HUES64 (cell line): Measurements from ENCODE around the gene UNC13C.

Source experiments
- H3K27ac ChIP-seq: 2 replicates; pipeline ENCODE4 v1.7.0; 2013; ENCODE audit warnings: low read depth, low read length, inconsistent platforms
- H3K27me3 ChIP-seq: 2 replicates; pipeline ENCODE4 v1.6.1; 2013; ENCODE audit warnings: mild to moderate bottlenecking, low read length; ENCODE audit not compliant: insufficient read depth
- H3K36me3 ChIP-seq: 2 replicates; pipeline ENCODE4 v1.6.1; 2013; ENCODE audit warnings: mild to moderate bottlenecking, low read length; ENCODE audit not compliant: insufficient read depth
- H3K4me1 ChIP-seq: 2 replicates; pipeline ENCODE4 v1.6.1; 2013; ENCODE audit warnings: mild to moderate bottlenecking, low read length, moderate library complexity; ENCODE audit not compliant: insufficient read depth
- H3K4me3 ChIP-seq: 2 replicates; pipeline ENCODE4 v1.5.1; 2013; ENCODE audit warnings: mild to moderate bottlenecking, low read length, moderate library complexity
- H3K9ac ChIP-seq: 2 replicates; pipeline ENCODE4 v1.6.1; 2013; ENCODE audit warnings: mild to moderate bottlenecking, low read depth, low read length
- H3K9me3 ChIP-seq: 2 replicates; pipeline ENCODE4 v1.6.1; 2013; ENCODE audit warnings: low read depth, low read length; ENCODE audit not compliant: insufficient read depth
- WGBS: fragments of 150-250, 120-280 bp; methylation state at CpG from one replicate; pipeline ENCODE4 v1.1.7; 2013; ENCODE audit warnings: missing lambda C conversion rate; 5-methylcytosine and 5-hydroxymethylcytosine counted together

Gene UNC13C

DNA sequence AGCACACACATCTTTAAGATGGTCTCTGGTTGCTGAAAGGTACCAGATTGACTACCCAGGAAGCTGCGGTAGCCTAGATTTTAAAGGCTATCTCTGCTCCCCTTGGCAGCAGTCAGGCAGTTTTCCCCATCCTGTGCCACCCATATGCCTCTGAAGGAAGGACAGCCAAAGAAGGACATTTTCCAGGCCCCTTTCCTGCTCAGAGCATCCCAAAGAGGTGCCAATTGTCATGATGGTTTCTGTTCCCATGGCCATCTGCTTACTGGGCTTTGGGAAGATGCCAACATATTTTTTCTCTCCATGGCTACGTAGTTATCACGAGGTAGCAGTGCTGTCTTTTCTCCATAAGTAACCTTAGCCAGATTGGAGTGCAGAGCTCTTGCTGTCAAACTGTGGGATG is 39.7 kb downstream of the UNC13C start:
- Histone ChIP-seq H3K4me3 (no peak overlapping the region), H3K36me3 (no peaks in the 10 kb centered on the region), H3K27ac (no peak overlapping the region), H3K27me3 (no peaks in the 10 kb centered on the region), H3K9me3 (no peaks in the 10 kb centered on the region), H3K9ac (no peak overlapping the region), H3K4me1 (no peaks in the 10 kb centered on the region)
- WGBS = 85% methylated on average over 3 of the region's 3 CpGs

DNA sequence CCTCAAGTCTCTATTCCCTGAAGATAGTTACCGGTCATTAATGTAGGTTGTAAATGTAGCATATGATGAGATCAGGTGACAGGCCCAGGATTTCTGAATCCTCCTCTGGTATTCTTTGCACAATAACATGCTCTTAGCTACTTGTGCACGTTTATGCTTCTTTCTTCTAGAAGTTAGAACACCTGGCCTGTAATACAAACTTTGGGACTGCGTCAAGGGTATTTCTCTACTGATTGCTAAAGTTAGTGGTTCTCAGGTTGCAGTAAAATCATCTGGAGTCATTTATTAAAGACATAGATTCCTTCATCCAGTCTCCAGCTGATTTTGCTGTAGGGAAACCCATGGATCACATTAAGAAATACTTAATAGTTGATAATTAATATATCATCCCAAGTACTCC is 48.0 kb downstream of the UNC13C start:
- Histone ChIP-seq H3K9ac (no peak overlapping the region), H3K4me3 (no peak overlapping the region), H3K27me3 (no peaks in the 10 kb centered on the region), H3K9me3 (no peaks in the 10 kb centered on the region), H3K36me3 (no peaks in the 10 kb centered on the region), H3K4me1 (no peaks in the 10 kb centered on the region), H3K27ac (no peak overlapping the region)
- WGBS = 92% methylated on average over 3 of the region's 3 CpGs

DNA sequence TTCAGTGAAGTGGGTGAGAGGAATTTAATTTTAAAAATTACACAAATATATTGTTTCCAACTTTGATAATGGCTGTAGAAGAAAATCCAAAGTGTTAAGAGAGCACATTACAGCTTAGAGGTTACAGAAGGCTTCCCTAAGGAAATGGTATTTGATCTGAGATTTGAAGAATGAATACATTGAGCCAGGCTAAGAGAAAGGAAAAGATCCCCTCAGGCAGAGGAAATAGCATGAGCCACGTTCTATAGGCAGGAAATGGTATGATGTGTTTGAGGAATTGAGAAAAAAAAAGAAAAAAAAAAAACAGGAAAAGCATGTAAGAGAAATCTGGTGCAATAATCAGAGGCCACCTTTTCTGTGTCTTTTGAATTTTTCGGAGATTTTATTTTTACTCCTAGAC is 48.6 kb downstream of the UNC13C start:
- H3K4me1 ChIP-seq = no peaks in the 10 kb centered on the region
- 77% methylated on average over 2 of the region's 2 CpGs for WGBS
- no peak overlapping the region for H3K9ac ChIP-seq
- no peaks in the 10 kb centered on the region for H3K36me3 ChIP-seq
- no peaks in the 10 kb centered on the region for H3K9me3 ChIP-seq
- no peaks in the 10 kb centered on the region for H3K27me3 ChIP-seq
- no peak overlapping the region for H3K4me3 ChIP-seq
- H3K27ac ChIP-seq = no peak overlapping the region

DNA sequence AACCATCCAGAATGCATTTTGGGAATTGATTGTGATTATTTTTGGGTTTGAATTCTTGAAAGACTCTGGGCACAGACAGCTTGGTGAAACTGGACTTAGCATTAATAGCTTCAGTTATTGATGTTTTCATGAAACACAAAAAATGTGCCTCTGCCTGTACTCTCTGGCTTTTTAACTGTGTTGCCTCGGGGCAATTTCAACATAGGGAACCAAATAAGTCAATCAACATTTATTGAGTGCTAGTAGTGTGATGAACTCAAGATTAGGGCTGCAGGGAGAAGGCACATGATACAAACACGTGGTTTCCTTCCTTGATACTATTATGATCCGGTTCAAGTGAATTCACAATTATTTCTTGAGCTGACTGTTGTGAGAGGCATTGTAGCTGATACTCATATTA is 50.8 kb downstream of the UNC13C start:
- H3K27me3 ChIP-seq = no peaks in the 10 kb centered on the region
- 93% methylated on average over 3 of the region's 3 CpGs for WGBS
- H3K4me1 ChIP-seq = peaks cover 4% of the 10 kb centered on the region; the same call in 1 of the 2 replicates
- H3K36me3 ChIP-seq = no peaks in the 10 kb centered on the region
- H3K9me3 ChIP-seq = no peaks in the 10 kb centered on the region
- no peak overlapping the region for H3K4me3 ChIP-seq
- H3K9ac ChIP-seq = no peak overlapping the region
- H3K27ac ChIP-seq = no peak overlapping the region

DNA sequence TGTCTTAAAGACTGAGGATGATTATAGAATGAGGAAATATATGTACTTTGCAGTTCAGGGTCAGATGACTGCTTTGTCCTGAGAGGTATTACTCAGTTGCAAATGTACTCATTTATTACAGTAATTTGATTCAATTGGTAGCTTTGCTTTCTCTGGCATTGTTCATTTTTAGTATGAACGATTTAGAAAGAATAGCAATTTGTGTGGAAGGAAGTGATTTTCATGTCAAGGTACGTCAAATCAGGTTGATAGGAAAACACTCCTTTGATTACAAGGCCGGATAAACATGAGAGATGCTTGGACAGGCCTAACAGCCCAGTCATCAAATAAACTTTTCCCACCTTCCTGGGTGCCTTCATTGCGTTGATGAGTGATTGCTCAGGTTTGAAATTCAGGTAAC is 53.8 kb downstream of the UNC13C start:
- WGBS = 90% methylated on average over 3 of the region's 4 CpGs

DNA sequence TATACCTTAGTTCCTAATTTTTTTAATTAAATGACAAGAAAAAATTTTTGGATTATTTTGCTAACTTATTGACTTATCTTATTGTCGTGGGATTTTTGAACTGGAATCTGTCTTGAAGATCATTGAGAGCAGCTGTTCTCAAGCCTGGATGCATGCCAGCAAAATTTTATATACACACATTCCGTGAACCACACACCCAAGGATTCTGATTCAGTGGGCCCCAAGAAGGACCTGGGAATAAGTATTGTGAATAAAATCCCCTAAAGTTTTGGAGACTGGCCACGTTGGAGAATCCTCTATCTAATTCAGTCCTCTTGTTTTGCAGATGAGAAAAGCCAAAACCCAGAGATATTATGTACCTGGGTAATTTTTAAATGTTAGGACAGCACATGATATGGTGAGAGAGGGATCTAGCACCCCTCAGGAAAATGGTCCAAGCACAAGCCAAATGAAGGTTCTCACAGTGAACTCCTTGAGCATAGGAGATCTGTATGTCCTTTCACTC is 55.2 kb downstream of the UNC13C start:
- Histone ChIP-seq H3K4me1 (peaks cover 5% of the 10 kb centered on the region; the same call in 1 of the 2 replicates), H3K9me3 (no peaks in the 10 kb centered on the region), H3K36me3 (no peaks in the 10 kb centered on the region), H3K9ac (no peak overlapping the region), H3K4me3 (no peak overlapping the region), H3K27ac (no peak overlapping the region), H3K27me3 (no peaks in the 10 kb centered on the region)
- WGBS = 81% methylated on average over 2 of the region's 3 CpGs

More for the DNA sequence above, 53.8 kb downstream of the UNC13C start:
- Histone ChIP-seq H3K4me1 (peaks cover 5% of the 10 kb centered on the region; the same call in 1 of the 2 replicates), H3K9ac (no peak overlapping the region), H3K36me3 (no peaks in the 10 kb centered on the region), H3K27me3 (no peaks in the 10 kb centered on the region), H3K4me3 (no peak overlapping the region), H3K9me3 (no peaks in the 10 kb centered on the region), H3K27ac (no peak overlapping the region)

DNA sequence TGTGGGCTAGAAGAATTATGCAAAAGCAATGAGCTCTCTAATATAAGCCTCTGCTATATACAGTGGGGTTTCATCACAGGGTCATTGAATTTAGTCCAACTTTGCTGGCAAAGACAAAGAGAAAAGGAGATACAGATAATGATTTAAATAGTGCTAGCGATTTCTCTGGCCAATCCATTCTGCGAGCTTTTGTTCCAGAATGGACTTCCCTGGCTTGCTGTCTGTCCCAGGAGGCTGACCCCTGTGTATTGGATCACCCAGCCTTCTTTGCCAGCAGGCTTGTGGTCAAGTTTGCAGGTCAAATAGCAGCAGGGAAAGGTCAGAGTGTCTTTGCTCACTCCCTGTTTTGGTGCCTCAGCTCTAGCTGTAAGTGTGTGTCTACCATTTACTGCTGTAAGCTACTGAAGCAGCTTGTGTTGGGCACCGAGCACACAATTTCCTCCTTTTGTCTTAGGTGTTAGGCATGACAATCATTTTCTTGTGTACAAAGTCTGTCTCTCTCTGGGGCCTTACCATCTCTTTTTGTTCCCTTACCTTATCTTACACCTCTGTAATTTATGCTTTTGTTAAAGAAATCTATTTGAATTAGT is 55.7 kb downstream of the UNC13C start:
- no peak overlapping the region for H3K27ac ChIP-seq
- no peak overlapping the region for H3K4me3 ChIP-seq
- no peaks in the 10 kb centered on the region for H3K27me3 ChIP-seq
- H3K4me1 ChIP-seq = peaks cover 5% of the 10 kb centered on the region; the same call in 1 of the 2 replicates
- no peaks in the 10 kb centered on the region for H3K36me3 ChIP-seq
- WGBS = 83% methylated on average over 3 of the region's 3 CpGs
- H3K9ac ChIP-seq = no peak overlapping the region
- H3K9me3 ChIP-seq = no peaks in the 10 kb centered on the region

DNA sequence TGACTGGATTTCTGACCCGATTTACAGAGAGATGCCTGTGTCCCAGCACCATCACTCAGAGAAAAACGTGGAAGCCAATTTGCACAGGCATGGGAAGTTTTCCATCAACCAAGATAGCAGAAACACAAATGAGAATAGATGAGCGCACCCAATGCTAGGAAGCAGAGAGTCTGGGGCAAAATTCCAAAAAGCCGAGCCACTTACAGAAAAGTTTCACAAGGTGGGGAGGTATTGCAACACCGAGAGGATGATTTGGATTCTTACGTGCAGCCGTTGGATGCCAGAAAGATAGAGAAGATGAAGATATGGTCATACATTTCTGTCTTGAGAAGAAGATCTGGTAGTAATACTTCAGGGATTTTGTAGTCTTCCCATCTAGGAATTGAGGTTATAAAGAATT is 57.4 kb downstream of the UNC13C start:
- no peak overlapping the region for H3K9ac ChIP-seq

DNA sequence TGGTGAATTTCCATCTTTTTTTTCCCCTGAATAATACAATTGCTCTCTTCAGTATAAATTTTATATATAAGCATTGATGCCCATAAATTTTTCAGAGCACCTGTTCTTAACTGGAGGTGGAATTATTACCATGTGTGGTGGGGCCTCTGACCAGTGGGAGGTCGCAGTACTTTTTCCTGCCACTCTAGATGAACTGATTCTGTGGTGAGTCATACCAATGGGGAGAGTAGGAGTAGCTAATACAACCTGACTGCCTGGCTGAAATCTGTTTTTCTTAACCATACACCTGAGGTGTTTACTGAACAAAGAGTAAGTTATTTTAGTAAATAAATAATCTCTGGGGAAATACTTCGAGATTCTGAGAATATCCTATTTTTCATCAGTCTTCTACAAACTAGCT is 67.2 kb downstream of the UNC13C start:
- H3K4me3 ChIP-seq = no peak overlapping the region
- no peak overlapping the region for H3K27ac ChIP-seq
- no peaks in the 10 kb centered on the region for H3K9me3 ChIP-seq
- no peak overlapping the region for H3K9ac ChIP-seq
- WGBS = 62% methylated on average over 1 of the region's 2 CpGs
- H3K4me1 ChIP-seq = no peaks in the 10 kb centered on the region
- no peaks in the 10 kb centered on the region for H3K27me3 ChIP-seq
- no peaks in the 10 kb centered on the region for H3K36me3 ChIP-seq

More for the DNA sequence above, 57.4 kb downstream of the UNC13C start:
- Histone ChIP-seq H3K9me3 (no peaks in the 10 kb centered on the region), H3K36me3 (no peaks in the 10 kb centered on the region), H3K4me1 (peaks cover 5% of the 10 kb centered on the region; the same call in 1 of the 2 replicates), H3K4me3 (no peak overlapping the region), H3K27ac (no peak overlapping the region), H3K27me3 (no peaks in the 10 kb centered on the region)
- 93% methylated on average over 7 of the region's 7 CpGs for WGBS

DNA sequence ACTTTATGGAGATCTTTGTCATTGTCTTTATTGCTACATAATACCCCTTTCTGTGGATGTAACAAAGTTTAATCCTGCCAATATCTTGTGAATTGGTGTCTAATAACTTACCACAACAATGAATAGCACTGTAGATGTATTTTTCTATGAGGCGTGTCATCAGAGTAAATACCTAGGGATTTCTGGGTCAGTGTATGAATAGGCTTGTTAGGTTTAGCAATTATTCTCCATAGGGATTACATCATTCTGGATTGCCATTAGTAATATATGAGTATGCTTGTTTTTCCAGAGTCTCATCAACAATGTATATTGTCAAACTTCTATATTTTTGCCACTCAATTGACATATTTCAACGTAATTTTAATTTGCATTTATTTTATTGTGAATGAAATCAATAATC is 67.9 kb downstream of the UNC13C start:
- Histone ChIP-seq H3K27me3 (no peaks in the 10 kb centered on the region), H3K27ac (no peak overlapping the region), H3K4me3 (no peak overlapping the region), H3K4me1 (no peaks in the 10 kb centered on the region), H3K9me3 (no peaks in the 10 kb centered on the region), H3K36me3 (no peaks in the 10 kb centered on the region), H3K9ac (no peak overlapping the region)
- WGBS = 100% methylated on average over 1 of the region's 2 CpGs

DNA sequence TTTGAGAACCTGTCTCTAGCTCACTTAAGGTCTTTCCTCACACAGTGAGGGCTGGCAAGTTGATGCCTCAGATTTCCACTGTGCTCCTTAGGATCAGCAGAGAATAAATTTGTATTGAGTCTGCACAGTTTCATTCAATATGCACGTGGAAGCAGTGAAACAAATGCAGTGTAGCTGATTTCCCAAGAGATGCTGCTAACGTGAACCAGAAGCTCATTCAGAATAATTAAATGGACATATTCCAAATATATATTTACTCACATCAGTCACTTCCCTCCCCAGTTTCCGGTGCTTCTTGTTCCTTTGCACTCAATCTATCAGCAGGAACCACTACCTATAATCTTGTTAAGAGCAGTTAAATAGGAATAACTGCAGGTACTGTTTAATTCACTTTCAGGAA is 86.1 kb downstream of the UNC13C start:
- Histone ChIP-seq H3K27ac (no peak overlapping the region), H3K27me3 (no peaks in the 10 kb centered on the region), H3K4me1 (no peaks in the 10 kb centered on the region), H3K4me3 (no peak overlapping the region), H3K9me3 (no peaks in the 10 kb centered on the region), H3K9ac (no peak overlapping the region), H3K36me3 (no peaks in the 10 kb centered on the region)
- WGBS = 87% methylated on average over 3 of the region's 3 CpGs

DNA sequence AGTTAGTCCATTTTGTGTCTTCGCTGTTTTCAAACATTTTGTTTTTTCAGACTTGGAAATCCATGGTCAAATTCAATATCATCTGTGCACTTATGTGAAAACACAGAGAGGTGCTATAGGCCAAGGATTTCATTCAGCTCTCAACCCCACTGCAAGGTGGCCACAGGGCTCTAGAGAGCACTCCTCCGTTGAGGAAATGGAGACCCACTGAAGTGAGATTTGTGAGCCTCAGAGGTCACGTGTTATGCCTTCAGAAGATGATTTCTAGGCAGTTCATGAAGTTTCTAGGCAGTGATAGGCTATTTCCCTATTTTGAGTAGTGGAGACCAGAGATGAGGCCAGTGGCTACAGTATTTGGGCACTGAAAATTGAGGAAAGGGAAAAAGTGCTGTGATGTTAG is 88.2 kb downstream of the UNC13C start:
- Histone ChIP-seq H3K36me3 (no peaks in the 10 kb centered on the region), H3K9ac (no peak overlapping the region), H3K9me3 (no peaks in the 10 kb centered on the region), H3K4me3 (no peak overlapping the region), H3K27me3 (no peaks in the 10 kb centered on the region), H3K27ac (no peak overlapping the region), H3K4me1 (no peaks in the 10 kb centered on the region)
- 82% methylated on average over 3 of the region's 3 CpGs for WGBS
